Activated CD4-positive, alpha-beta T cell treated with anti-CD3 and anti-CD28 coated beads, Interleukin-2, amount 10 ng/mL, durations not matched to agents 24 days and 14 days (primary cell): ENCODE results near the gene COL26A1. TPM values are rescaled to one million over a fixed set of nuclear protein-coding genes. Genes with fewer than 3 reads are reported as not detected.
"Not testable (repeated sequence)": the region's sequence is repeated elsewhere in the genome, so short reads cannot be mapped to it uniquely, and the experiment has no call there.

Source experiments
- DNase-seq: peaks from one replicate; pipeline ENCODE4 v3.0.0; 2022
- H3K27ac Mint-ChIP-seq: one replicate; pipeline ENCODE4 v1.8.0; 2022; ENCODE audit warnings: mild to moderate bottlenecking, mixed read lengths
- H3K27me3 Mint-ChIP-seq: one replicate; pipeline ENCODE4 v1.8.0; 2022; ENCODE audit warnings: mixed read lengths
- H3K36me3 Mint-ChIP-seq: one replicate; pipeline ENCODE4 v1.8.0; 2022; ENCODE audit warnings: low read depth, mild to moderate bottlenecking, mixed read lengths
- H3K4me1 Mint-ChIP-seq: one replicate; pipeline ENCODE4 v1.8.0; 2021; ENCODE audit warnings: mixed read lengths
- H3K4me3 Mint-ChIP-seq: one replicate; pipeline ENCODE4 v1.8.0; 2022; ENCODE audit warnings: mild to moderate bottlenecking, moderate library complexity, mixed read lengths
- H3K9me3 Mint-ChIP-seq: one replicate; pipeline ENCODE4 v1.8.0; 2021; ENCODE audit warnings: mixed read lengths
- intact Hi-C: fragments of 100-400 bp; cut with micrococcal nuclease; formaldehyde crosslinking; loops from one replicate; pipeline ENCODE4 v1.15.1; 2023
- total RNA-seq: library from RNA; stranded (reverse); gene quantifications from 2 replicates; pipeline ENCODE4 v1.2.3, GENCODE V29; 2022

COL26A1 gene
- total RNA-seq, 1 donor from 2014 or later: not detected

- no peaks in the 10 kb centered on the region for H3K27me3 Mint-ChIP-seq
- no peaks in the 10 kb centered on the region for H3K9me3 Mint-ChIP-seq
- no peak overlapping the region for H3K27ac Mint-ChIP-seq
- intact Hi-C loops: no loop called here
- no peaks in the 10 kb centered on the region for H3K36me3 Mint-ChIP-seq
- H3K4me1 Mint-ChIP-seq: peaks cover 3% of the 10 kb centered on the region
- DNase-seq: no peak
- no peak overlapping the region for H3K4me3 Mint-ChIP-seq
These were observed 198.2 kb downstream of the COL26A1 start for GRCh38 chr7:101560856-101561255.

GRCh38 chr7:101561293-101561692 is 198.6 kb downstream of the COL26A1 start:
- H3K27me3 Mint-ChIP-seq, H3K36me3 Mint-ChIP-seq, H3K4me3 Mint-ChIP-seq, DNase-seq, H3K9me3 Mint-ChIP-seq, H3K4me1 Mint-ChIP-seq, intact Hi-C loops, H3K27ac Mint-ChIP-seq: not testable (repeated sequence)

- intact Hi-C loops: no loop called here
- no peak overlapping the region for H3K4me3 Mint-ChIP-seq
- no peaks in the 10 kb centered on the region for H3K36me3 Mint-ChIP-seq
- no peak for DNase-seq
- H3K27ac Mint-ChIP-seq: no peak overlapping the region
- no peaks in the 10 kb centered on the region for H3K27me3 Mint-ChIP-seq
- peaks cover 3% of the 10 kb centered on the region for H3K4me1 Mint-ChIP-seq
- no peaks in the 10 kb centered on the region for H3K9me3 Mint-ChIP-seq
These were observed 200.0 kb downstream of the COL26A1 start for GRCh38 chr7:101562531-101563197.

GRCh38 chr7:101563198-101563901 is 200.7 kb downstream of the COL26A1 start:
- Mint-ChIP-seq H3K4me1 (peaks cover 3% of the 10 kb centered on the region), H3K36me3 (no peaks in the 10 kb centered on the region), H3K27me3 (peaks cover 1% of the 10 kb centered on the region), H3K4me3 (no peak overlapping the region), H3K9me3 (no peaks in the 10 kb centered on the region), H3K27ac (no peak overlapping the region)
- no peak for DNase-seq
- intact Hi-C loops: no loop called here

GRCh38 chr7:101563943-101564777 is 201.5 kb downstream of the COL26A1 start:
- peaks cover 3% of the 10 kb centered on the region for H3K4me1 Mint-ChIP-seq
- no peak for DNase-seq
- H3K36me3 Mint-ChIP-seq: no peaks in the 10 kb centered on the region
- H3K27me3 Mint-ChIP-seq: peaks cover 6% of the 10 kb centered on the region
- intact Hi-C loops: no loop called here
- H3K9me3 Mint-ChIP-seq: no peaks in the 10 kb centered on the region
- H3K27ac Mint-ChIP-seq: no peak overlapping the region
- no peak overlapping the region for H3K4me3 Mint-ChIP-seq

- intact Hi-C loops: no loop called here
- no peaks in the 10 kb centered on the region for H3K9me3 Mint-ChIP-seq
- no peak for DNase-seq
- H3K4me3 Mint-ChIP-seq: no peak overlapping the region
- peaks cover 6% of the 10 kb centered on the region for H3K27me3 Mint-ChIP-seq
- peaks cover 3% of the 10 kb centered on the region for H3K4me1 Mint-ChIP-seq
- no peak overlapping the region for H3K27ac Mint-ChIP-seq
- no peaks in the 10 kb centered on the region for H3K36me3 Mint-ChIP-seq
These were observed 202.1 kb downstream of the COL26A1 start for GRCh38 chr7:101564778-101565211.

- H3K27me3 Mint-ChIP-seq: peaks cover 8% of the 10 kb centered on the region
- H3K4me1 Mint-ChIP-seq: peaks cover 3% of the 10 kb centered on the region
- H3K9me3 Mint-ChIP-seq: no peaks in the 10 kb centered on the region
- no peak overlapping the region for H3K27ac Mint-ChIP-seq
- H3K36me3 Mint-ChIP-seq: no peaks in the 10 kb centered on the region
- no peak for DNase-seq
- H3K4me3 Mint-ChIP-seq: no peak overlapping the region
- intact Hi-C loops: no loop called here
These were observed 203.0 kb downstream of the COL26A1 start for GRCh38 chr7:101565601-101566209.

- H3K4me1 Mint-ChIP-seq: peaks cover 3% of the 10 kb centered on the region
- H3K36me3 Mint-ChIP-seq: no peaks in the 10 kb centered on the region
- H3K9me3 Mint-ChIP-seq: peaks cover 3% of the 10 kb centered on the region
- H3K4me3 Mint-ChIP-seq: no peak overlapping the region
- DNase-seq: no peak
- intact Hi-C loops: no loop called here
- peaks cover 11% of the 10 kb centered on the region for H3K27me3 Mint-ChIP-seq
- H3K27ac Mint-ChIP-seq: no peak overlapping the region
These were observed 204.6 kb downstream of the COL26A1 start for GRCh38 chr7:101567230-101567629.

- Mint-ChIP-seq H3K27ac (no peak overlapping the region), H3K36me3 (no peaks in the 10 kb centered on the region), H3K4me3 (no peak overlapping the region), H3K27me3 (peaks cover 20% of the 10 kb centered on the region), H3K9me3 (peaks cover 10% of the 10 kb centered on the region), H3K4me1 (peaks cover 2% of the 10 kb centered on the region)
- intact Hi-C loops: no loop called here
- DNase-seq: no peak
These were observed 209.5 kb downstream of the COL26A1 start for GRCh38 chr7:101572156-101572555.

- Mint-ChIP-seq H3K36me3 (no peaks in the 10 kb centered on the region), H3K9me3 (peaks cover 10% of the 10 kb centered on the region), H3K27me3 (peaks cover 14% of the 10 kb centered on the region), H3K4me3 (no peak overlapping the region), H3K4me1 (peaks cover 2% of the 10 kb centered on the region), H3K27ac (no peak overlapping the region)
- intact Hi-C loops: no loop called here
- DNase-seq: no peak
These were observed 212.5 kb downstream of the COL26A1 start for GRCh38 chr7:101575168-101575567.

GRCh38 chr7:101575721-101576120 is 213.0 kb downstream of the COL26A1 start:
- no peak overlapping the region for H3K4me3 Mint-ChIP-seq
- peaks cover 10% of the 10 kb centered on the region for H3K9me3 Mint-ChIP-seq
- peaks cover 2% of the 10 kb centered on the region for H3K4me1 Mint-ChIP-seq
- peaks cover 12% of the 10 kb centered on the region for H3K27me3 Mint-ChIP-seq
- H3K36me3 Mint-ChIP-seq: no peaks in the 10 kb centered on the region
- intact Hi-C loops: no loop called here
- H3K27ac Mint-ChIP-seq: no peak overlapping the region
- DNase-seq: no peak

GRCh38 chr7:101576998-101577397 is 214.3 kb downstream of the COL26A1 start:
- no peak for DNase-seq
- Mint-ChIP-seq H3K36me3 (no peaks in the 10 kb centered on the region), H3K27ac (no peak overlapping the region), H3K27me3 (peaks cover 10% of the 10 kb centered on the region), H3K4me3 (no peak overlapping the region), H3K9me3 (peaks cover 7% of the 10 kb centered on the region), H3K4me1 (peaks cover 2% of the 10 kb centered on the region)
- intact Hi-C loops: no loop called here

GRCh38 chr7:101578552-101578951 is 215.9 kb downstream of the COL26A1 start:
- Mint-ChIP-seq H3K4me1 (peaks cover 2% of the 10 kb centered on the region), H3K36me3 (no peaks in the 10 kb centered on the region), H3K27ac (no peak overlapping the region), H3K4me3 (no peak overlapping the region), H3K27me3 (peaks cover 9% of the 10 kb centered on the region), H3K9me3 (peaks cover 1% of the 10 kb centered on the region)
- DNase-seq: no peak
- intact Hi-C loops: no loop called here

- Mint-ChIP-seq H3K27me3 (peaks cover 4% of the 10 kb centered on the region), H3K36me3 (no peaks in the 10 kb centered on the region), H3K27ac (no peak overlapping the region), H3K9me3 (no peaks in the 10 kb centered on the region), H3K4me1 (no peaks in the 10 kb centered on the region), H3K4me3 (no peak overlapping the region)
- intact Hi-C loops: no loop called here
- no peak for DNase-seq
These were observed 217.9 kb downstream of the COL26A1 start for GRCh38 chr7:101580596-101580995.
